HG02938 (cell line): ENCODE results near the gene PRDM10.
"Not testable (repeated sequence)": the region's sequence is repeated elsewhere in the genome, so short reads cannot be mapped to it uniquely, and the experiment has no call there.

Source experiments
- ATAC-seq: cut with Tn5 transposase; IDR thresholded peaks from one replicate; pipeline ENCODE4 v1.9.1; 2021; ENCODE audit warnings: mild to moderate bottlenecking, moderate library complexity; ENCODE audit not compliant: unreplicated experiment

PRDM10 gene

GRCh38 chr11:130020323-130020722 is 17.7 kb upstream of the PRDM10 start:
- no peak for ATAC-seq

- not testable (repeated sequence) for ATAC-seq
These were observed 13.2 kb upstream of the PRDM10 start for GRCh38 chr11:130015846-130016245.

GRCh38 chr11:130008326-130008725 is 5.7 kb upstream of the PRDM10 start:
- no peak for ATAC-seq

GRCh38 chr11:130006929-130007328 is 4.3 kb upstream of the PRDM10 start:
- ATAC-seq = no peak

GRCh38 chr11:130003717-130004001 is 1.0 kb upstream of the PRDM10 start:
- ATAC-seq = no peak

GRCh38 chr11:130002846-130003716 is 446 bp upstream of the PRDM10 start:
- ATAC-seq = peak; percentile 78

- peak; percentile 24 for ATAC-seq
These were observed 929 bp downstream of the PRDM10 start for GRCh38 chr11:130001461-130002351.

- ATAC-seq = no peak
These were observed 2.0 kb downstream of the PRDM10 start for GRCh38 chr11:130000552-130001176.

GRCh38 chr11:129999407-129999806 is 3.2 kb downstream of the PRDM10 start:
- no peak for ATAC-seq

- no peak for ATAC-seq
These were observed 3.7 kb downstream of the PRDM10 start for GRCh38 chr11:129998905-129999304.

GRCh38 chr11:129998107-129998506 is 4.5 kb downstream of the PRDM10 start:
- ATAC-seq = no peak

- no peak for ATAC-seq
These were observed 5.1 kb downstream of the PRDM10 start for GRCh38 chr11:129997513-129997912.

- no peak for ATAC-seq
These were observed 6.3 kb downstream of the PRDM10 start for GRCh38 chr11:129996113-129996870.

GRCh38 chr11:129995163-129995562 is 7.5 kb downstream of the PRDM10 start:
- no peak for ATAC-seq

- peak; percentile 73 for ATAC-seq
These were observed 10.3 kb downstream of the PRDM10 start for GRCh38 chr11:129992161-129992944.

GRCh38 chr11:129989149-129989813 is 13.4 kb downstream of the PRDM10 start:
- ATAC-seq = no peak

- no peak for ATAC-seq
These were observed 14.7 kb downstream of the PRDM10 start for GRCh38 chr11:129987950-129988349.

GRCh38 chr11:129985823-129986222 is 16.8 kb downstream of the PRDM10 start:
- no peak for ATAC-seq

GRCh38 chr11:129980086-129980485 is 22.5 kb downstream of the PRDM10 start:
- ATAC-seq = no peak
